GM21825 (cell line): Measurements from ENCODE around the gene GPHN.
"Not testable (repeated sequence)": the region's sequence is repeated elsewhere in the genome, so short reads cannot be mapped to it uniquely, and the experiment has no call there.

Experiments
- ATAC-seq: cut with Tn5 transposase; IDR thresholded peaks from one replicate; pipeline ENCODE4 v1.9.1; 2021; ENCODE audit warnings: mild to moderate bottlenecking, moderate library complexity; ENCODE audit not compliant: unreplicated experiment

GPHN gene

DNA sequence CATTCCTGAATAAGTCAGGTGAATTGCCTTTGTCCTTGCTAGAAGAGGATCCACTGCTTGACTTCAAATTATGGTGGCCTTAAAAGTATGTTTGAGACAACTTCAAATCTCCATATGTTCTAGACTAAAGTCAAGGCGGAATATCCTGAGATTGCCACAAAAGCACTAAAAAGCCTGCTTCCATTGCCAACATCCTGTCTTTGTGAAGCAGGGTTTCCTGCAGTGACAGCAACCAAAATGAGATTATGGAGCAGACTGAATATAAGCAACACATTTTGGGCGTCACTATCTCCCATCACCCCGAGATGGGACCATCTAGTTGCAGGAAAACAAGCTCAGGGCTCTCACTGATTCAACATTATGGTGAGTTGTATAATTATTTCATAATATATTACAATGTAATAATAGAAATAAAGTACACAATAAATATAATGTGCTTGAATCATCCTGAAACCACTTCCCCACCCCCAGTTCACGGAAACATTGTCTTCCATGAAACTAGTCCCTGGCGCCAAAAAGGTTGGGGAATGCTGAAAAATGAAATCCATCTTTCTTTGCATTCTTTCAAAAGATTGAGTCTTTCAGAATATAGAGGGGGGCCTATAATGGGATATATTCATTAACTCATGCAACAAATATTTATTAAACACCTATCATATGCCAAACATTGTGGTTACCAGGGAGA is 143.7 kb downstream of the GPHN start:
- no peak for ATAC-seq

DNA sequence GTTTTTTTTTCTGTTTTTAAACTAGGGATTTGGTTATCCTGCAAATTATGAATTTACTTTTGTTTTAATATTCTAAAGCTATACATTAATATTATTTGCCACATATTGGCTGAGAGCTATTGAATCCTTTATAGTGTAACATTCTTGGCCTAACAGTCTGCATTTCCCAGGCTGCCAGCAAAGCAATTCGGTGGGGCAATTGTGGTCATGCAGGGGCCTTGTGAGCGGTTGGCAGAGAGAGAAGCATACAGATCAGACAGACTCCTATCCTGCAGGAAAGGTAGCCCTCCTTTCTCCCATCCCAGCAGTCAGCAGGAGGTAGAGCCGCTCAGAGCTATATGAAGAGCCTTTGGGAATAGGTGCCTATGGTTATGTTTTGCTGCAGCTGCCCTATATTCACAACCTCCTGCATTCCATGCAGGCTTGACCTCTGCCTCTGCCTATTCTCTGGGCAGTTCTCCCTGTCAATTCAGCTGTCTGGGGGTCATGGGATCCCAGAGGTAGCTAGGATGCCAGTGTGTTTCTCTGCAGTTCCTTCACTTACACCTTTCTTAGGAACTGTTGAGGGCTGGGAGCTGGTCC is 144.7 kb downstream of the GPHN start:
- ATAC-seq: no peak

DNA sequence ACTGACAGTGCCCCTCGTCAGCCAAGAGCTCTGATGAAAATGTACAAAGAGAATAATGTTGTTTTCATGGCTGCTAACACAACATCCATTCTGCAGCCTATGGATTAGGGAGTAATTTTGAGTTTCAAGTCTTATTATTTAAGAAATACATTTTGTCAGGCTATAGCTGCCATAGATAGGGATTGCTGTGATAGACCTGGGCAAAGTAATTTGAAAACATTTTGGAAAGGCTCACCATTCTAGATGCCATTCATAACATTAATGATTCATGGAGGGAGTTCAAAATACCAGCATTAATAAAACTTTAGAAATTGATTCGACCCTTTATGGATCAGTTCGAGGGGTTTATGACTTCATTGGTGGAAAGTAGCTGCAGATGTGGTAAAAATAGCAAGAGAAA is 149.8 kb downstream of the GPHN start:
- ATAC-seq: no peak

DNA sequence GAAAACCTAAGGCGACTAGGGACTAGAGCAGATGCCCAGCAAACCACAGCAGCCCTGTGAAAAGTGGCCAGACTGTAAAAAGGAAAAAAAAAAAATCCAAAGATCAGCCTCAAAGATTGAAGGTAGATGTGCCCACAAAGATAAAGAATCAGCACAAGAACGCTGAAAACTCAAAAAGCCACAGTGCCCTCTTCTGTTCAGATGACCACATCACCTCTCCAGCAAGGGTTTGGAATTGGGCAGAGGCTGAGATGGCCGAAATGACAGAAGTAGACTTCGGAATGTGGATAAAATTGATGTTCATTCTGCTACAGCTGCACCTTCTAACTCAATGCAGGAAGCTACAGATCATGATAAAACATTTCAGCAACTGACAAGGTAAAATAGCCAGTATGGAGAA is 154.4 kb downstream of the GPHN start:
- ATAC-seq: no peak

DNA sequence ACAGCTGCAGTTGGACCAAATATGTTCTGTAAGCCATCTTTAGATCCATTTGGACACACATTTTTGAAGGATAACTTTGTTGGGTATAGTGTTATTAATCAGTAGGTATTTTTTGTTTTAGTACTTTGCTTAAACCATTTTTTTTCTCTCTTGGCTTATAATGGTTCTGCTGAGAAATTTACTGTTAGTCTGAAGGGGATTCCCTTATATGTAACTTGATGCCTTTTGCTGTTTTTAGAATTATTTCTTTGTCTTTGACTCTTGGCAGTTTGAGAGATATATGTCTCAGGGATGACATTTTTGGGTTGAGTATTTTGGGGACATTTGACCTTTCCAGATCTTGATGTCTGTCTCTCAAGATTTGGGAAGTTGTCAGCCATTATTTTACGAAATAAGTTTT is 169.8 kb downstream of the GPHN start:
- no peak for ATAC-seq

DNA sequence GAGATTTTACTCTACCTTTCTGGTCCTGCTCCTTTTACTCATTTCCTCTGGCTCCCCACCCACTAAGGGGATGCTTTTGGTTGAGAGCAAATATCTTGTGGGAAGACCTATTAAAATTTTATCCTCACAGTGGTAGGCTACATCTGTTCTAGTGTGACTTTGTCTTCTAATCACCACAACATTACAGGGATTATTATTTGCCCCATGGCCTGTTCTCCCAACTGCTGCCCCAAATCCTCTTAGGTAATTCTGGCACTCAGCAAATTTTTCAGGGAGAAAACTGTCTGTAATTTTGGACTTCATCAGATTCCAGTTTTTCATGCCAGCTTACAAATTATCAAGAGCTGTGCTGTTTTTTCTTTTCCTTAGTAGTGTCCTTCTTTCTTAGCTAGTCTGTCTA is 172.3 kb downstream of the GPHN start:
- ATAC-seq: no peak

DNA sequence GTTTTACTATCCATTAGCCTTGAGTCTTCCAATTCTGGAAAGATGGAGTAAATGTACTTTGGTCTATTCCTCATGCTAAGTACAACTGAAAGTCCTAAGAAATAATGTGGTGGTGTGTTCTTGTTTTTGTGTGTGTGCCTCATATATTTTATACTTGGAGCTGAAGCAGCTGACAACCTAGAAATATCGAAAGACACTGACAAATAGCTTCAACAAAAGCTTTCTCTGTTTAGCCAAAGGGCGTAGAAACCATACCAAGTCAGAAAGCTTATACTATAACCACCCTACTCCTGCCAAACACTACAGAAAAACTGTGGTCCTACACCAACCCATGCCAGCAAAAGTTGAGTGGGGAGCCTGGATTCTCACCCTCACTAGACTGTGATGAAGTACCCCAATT is 188.4 kb downstream of the GPHN start:
- ATAC-seq: no peak

DNA sequence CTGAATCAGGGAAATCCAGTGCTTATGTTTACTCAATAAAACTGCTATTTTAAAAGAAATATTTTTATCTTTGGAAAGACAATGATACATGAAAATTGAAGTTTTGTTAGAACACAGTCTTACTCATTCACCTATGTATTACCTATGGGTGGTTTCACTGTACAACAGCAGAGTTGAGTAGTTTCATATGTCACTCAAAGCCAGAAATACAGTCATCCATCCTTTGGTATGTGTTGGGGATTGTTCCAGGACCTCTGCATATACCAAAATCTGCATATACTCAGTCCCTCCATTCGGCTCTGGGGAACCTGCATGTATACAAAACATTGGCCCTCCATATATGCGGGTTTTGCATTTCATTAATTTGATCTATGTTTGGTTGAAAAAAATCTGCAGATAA is 190.6 kb downstream of the GPHN start:
- no peak for ATAC-seq

DNA sequence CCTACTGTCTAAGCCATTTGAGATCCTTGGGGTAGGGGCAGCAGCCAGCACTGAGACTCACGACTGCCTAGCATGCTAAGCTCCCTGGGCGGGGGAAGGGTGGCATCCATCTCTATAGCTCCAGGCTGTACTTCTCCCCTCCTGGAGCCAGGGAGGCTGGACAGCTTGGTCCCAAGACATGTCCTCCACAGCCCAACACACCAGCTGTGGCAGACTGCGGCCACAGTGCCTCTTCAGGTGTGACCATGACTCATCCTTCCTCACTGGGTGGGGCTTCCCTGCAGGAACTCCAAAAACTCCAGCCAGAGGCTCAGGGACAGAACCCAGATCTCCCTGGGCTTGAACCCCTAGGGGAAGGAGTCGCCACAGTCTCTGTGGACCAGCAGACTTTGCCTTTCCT is 193.9 kb downstream of the GPHN start:
- ATAC-seq: no peak

DNA sequence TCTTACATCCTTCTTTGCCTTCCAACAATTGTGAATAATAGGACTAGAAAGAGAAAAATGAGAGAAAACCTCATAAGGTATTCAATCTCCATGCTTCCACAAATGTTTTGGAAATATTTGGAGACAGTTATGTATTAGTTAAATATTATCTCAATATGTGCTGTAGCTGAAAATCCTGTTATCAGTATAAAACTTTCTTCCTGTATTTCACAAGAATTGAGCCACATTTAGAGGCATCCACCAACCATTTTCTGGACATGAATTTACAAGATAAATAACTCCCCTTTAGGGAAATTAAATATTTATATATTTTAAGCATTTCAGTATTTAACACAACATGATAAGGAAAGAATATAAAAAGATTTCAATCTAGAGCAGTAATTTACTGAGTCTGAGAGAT is 200.3 kb downstream of the GPHN start:
- no peak for ATAC-seq

DNA sequence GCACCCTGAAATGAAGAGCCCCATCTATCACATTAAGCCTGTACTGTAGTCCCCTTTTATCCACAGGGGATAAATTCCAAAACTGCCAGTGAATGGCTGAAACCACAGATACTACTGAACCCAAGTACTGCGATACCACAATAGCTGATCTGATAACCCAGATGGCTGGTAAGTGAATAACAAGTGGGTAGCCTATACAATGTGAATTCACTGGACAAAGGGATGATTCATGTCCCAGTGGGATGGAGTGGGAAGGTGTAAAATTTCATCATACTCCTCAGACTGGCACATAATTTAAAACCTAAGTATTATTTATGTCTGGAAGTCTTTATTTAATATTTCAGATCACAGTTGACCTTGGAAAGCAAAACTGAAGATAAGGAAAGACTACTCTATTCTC is 201.3 kb downstream of the GPHN start:
- ATAC-seq: no peak

DNA sequence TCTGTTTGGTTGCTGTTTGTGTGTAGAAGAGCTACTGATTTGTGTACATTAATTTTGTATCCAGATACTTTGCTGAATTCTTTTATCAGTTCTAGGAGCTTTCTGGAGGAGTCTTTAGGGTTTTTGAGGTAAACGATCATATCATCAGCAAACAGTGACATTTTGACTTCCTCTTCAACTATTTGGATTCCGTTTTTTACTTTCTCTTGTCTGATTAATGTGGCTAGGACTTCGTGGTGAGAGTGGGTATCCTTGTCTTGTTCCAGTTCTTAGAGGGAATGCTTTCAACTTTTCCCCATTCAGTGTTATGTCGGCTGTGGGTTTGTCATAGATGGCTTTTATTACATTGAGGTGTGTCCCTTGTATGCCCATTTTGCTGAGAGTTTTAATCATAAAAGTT is 206.3 kb downstream of the GPHN start:
- ATAC-seq: not testable (repeated sequence)

DNA sequence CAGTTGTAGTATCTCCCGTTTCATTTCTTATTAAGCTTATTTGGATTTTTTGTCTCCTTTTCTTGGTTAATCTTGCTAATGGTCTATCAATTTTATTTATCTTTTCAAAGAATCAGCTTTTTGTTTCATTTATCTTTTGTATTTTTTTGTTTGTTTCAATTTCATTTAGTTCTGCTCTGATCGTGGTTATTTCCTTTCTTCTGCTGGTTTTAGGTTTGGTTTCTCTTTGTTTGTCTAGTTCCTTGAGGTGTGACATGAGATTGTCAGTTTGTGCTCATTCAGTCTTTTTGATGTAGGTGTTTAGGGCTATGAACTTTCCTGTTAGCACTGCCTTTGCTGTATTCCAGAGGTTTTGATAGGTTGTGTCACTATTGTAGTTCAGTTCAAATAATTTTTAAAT is 207.4 kb downstream of the GPHN start:
- ATAC-seq: not testable (repeated sequence)

DNA sequence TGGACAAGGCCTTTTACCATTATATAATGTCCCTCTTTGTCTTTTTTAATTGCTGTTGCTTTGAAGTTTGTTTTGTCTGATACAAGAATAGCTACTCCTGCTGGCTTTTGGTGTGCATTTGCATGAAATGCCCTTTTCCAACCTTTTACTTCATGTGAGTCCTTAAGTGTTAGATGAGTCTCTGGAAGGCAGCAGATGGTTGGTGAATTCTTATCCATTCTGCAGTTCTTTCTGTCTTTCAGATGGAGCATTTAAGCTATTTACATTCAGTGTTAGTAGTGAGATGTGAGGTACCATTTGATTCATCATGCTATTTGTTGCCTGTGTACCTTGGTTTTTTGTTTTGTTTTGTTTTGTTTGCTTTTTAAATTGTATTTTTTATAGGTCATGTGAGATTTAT is 208.3 kb downstream of the GPHN start:
- no peak for ATAC-seq

DNA sequence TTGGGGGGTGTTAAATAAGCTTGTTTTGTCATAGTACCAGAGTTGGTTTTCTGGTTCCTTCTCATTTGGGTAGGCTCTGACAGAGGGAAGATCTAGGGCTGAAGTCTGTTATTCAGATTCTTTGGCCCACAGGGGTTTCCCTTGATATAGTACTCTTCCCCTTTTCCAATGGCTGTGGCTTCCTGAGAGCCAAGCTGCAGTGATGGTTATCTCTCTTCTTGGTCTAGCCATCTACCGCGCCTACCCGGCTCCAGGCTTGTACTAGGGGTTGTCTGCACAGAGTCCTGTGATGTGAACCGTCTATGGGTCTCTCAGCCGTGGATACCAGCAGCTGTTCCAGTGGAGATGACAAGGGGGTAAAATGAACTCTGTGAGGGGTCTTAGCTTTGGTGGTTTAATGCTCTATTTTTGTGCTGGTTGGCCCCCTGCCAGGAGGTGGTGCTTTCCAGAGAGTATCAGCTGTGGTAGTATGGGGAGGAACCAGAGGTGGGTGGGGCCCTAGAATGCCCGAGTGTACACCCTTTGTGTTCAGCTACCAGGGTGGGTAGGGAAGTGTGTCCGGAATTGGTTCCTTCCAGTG is 209.7 kb downstream of the GPHN start:
- no peak for ATAC-seq

DNA sequence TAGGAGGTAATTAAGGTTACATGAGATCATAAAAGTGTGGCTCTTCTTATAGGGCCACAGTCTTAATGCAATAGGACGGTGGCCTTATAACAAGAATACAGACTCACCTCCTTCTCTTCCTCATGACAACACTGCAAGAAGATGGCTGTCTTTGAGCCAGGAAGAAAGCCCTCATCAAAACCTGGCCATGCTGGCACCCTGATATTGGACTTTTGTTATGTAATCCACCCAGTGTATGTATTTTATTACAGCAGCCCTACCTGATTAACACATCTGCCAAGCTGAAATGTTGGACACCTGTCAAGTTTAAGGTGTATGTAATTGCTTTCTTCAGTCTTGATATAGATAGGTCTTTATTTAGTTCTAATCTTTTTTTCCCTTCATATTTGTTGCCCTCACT is 217.0 kb downstream of the GPHN start:
- ATAC-seq: no peak

DNA sequence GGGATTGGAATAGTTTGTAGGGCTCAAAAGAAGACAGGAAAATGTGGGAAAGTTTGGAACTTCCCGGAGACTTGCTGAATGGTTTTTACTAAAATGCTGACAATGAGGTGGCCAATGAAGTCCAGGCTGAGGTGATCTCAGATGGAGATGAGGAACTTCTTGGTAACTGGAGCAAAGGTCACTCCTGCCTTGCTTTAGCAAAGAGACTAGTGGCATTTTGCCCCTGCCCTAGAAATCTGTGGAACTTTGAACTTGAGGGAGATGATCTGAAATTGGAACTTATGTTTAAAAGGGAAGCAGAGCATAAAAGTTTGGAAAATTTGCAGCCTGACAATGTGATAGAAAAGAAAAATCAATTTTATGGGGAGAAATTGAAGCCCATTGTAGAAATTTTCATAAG is 223.4 kb downstream of the GPHN start:
- ATAC-seq: not testable (repeated sequence)

DNA sequence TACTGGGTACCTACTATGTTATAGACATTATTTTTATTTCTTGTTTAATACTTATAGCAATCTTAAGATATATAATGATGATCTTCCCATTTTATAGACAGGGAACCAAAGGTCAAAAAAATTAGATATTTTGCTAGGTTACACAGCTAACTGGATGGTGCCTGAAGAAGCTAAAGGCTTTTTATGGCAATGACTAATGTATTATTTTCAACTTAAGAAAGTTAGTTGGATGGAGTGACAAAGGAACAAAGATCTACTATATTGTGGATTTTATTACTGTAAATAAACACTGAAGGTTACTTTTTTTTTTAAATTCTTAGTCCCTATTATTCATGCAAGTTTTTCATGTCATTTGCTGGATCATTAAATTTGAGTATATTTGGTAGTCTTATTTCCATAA is 227.9 kb downstream of the GPHN start:
- no peak for ATAC-seq

DNA sequence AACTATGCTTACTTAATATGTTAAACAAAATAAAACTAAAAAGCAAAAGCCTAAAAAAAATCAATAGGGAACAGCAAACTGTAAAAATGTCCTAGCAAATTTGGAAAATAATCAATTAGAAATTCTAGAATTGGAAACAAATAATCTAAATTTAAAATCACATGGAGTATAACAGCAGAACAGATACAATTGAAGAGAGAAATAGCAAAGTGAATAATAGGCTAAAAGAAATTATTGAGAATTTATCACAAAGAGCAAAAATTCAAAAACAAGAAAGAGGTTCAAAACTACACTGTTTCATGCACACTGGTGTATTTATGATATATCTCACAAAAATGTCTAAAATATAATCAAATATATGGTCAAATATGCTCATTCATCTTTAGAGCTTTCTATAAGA is 231.9 kb downstream of the GPHN start:
- no peak for ATAC-seq

DNA sequence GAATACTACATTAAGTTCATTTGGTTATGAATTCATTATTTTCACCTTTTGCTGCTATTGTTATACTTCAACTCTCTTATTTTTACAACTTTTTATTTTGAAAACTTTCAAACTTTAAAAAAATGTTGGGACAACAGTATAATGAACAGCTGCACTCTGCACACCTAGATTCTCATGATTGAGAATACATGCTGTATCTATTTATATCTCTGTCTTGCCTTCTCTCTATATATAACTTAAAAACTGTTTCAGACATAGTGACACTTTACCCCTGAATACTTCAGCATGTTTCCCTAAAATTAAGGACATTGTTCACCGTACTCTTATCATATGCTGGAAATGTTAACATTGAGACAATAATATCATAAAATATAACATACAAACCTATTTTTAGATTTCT is 237.1 kb downstream of the GPHN start:
- no peak for ATAC-seq

DNA sequence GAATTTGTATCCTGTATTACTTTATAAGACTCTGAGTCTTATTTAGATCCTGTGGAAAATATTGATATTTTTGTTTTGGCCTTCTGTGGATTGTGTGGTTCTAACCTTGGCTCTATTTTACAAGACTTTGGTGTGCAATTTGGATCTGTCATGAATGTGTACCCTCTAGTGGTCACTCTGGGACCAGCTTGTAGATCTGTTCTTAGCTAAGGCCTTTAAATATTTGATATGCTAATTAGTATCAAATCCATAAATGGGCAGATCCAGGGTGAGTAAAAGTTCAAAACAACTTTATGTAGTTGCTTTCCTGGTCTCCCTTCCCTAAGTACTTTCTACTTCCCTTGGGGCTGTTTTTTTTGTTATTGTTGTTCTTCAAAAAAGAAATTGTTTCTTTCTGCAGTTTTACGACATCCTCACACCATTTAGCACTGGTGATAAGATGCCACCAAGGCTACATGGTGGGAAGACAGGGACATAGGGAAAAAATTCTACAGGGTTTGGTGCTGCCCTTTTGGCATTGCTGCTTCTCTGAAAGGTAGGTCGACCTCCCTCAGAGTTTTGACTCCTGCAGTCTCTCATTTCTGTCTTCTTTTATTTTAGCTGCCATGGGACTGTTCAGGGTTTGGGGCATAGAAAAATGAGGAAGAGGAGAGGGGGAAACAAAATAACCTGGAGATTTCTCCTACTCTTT is 238.5 kb downstream of the GPHN start:
- ATAC-seq: no peak

DNA sequence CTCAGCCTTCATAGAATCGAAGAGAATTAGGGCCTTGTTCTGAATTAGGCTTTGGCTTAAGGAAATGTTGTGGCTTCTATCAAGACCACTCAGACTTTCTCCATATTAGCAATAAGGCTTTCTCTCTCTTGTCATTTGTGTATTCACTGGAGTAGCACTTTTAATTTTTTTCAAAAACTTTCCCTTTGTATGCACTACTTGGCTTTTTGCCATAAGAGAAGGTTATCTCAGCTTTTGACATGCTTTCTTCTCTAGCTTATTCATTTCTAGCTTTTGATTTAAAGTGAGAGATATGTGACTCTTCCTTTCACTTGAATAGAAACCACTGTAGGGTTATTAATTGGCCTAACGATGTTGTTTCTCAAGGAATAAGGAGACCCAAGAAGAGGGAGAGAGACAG is 244.2 kb downstream of the GPHN start:
- ATAC-seq: no peak
